ENCODE measurements around the gene PSMG4. TPM values are rescaled to one million over a fixed set of nuclear protein-coding genes. Genes with fewer than 3 reads are reported as not detected.

Gene PSMG4
- total RNA-seq, 1 donor from 2014 or later, result 37.2 TPM

GRCh38 chr6:3284436-3284876 is 25.7 kb downstream of the PSMG4 start:
- Mint-ChIP-seq H3K36me3 (ENCODE audit: unreplicated experiment) (peaks cover 13% of the 10 kb centered on the region), H3K9me3 (ENCODE audit: unreplicated experiment) (peaks cover 33% of the 10 kb centered on the region), H3K27ac (ENCODE audit: unreplicated experiment) (no peak overlapping the region), H3K4me3 (ENCODE audit: unreplicated experiment) (no peak overlapping the region), H3K27me3 (ENCODE audit: unreplicated experiment) (peaks cover 9% of the 10 kb centered on the region), H3K4me1 (ENCODE audit: low read depth, unreplicated experiment) (peaks cover 25% of the 10 kb centered on the region)
- TF ChIP-seq, protein P1, sequence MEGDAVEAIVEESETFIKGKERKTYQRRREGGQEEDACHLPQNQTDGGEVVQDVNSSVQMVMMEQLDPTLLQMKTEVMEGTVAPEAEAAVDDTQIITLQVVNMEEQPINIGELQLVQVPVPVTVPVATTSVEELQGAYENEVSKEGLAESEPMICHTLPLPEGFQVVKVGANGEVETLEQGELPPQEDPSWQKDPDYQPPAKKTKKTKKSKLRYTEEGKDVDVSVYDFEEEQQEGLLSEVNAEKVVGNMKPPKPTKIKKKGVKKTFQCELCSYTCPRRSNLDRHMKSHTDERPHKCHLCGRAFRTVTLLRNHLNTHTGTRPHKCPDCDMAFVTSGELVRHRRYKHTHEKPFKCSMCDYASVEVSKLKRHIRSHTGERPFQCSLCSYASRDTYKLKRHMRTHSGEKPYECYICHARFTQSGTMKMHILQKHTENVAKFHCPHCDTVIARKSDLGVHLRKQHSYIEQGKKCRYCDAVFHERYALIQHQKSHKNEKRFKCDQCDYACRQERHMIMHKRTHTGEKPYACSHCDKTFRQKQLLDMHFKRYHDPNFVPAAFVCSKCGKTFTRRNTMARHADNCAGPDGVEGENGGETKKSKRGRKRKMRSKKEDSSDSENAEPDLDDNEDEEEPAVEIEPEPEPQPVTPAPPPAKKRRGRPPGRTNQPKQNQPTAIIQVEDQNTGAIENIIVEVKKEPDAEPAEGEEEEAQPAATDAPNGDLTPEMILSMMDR (IDR thresholded peaks at IDR 0.05; ENCODE audit: partially characterized antibody, unreplicated experiment), result no peak
- DNase-seq, result peak; percentile 11

DNA sequence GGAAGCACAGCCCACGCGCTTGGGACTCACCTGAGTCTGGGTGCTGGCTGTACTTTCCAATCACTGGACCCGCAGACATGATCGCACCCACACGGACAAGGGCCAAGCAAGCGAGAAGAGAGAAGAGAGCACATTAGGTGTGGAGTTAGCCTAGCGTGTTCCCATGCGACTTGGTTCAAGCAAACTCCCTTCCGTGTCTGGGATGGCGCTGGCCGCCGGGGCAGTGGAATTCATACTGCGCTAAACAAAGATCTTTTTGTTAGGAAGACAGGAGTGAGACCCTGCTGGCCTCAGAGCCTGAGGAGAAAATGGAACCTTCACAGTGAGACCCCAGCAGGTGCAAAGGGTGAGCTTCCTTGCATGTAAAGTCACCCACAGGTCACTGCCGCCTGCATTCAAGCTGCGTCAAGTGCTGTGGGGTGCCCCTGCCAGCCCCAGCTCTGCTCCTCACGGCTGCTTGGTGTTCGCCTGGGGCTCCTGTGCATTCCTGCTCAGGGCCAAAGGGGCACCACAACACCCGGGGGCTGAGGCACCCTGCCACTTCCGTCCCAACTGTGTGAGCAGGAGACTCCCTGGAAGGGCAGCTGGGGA is 26.4 kb downstream of the PSMG4 start:
- TF ChIP-seq, protein P1 (IDR thresholded peaks at IDR 0.05; ENCODE audit: partially characterized antibody, unreplicated experiment), result no peak
- peaks cover 28% of the 10 kb centered on the region for H3K9me3 Mint-ChIP-seq (ENCODE audit: unreplicated experiment)
- H3K27ac Mint-ChIP-seq (ENCODE audit: unreplicated experiment), result no peak overlapping the region
- peaks cover 10% of the 10 kb centered on the region for H3K27me3 Mint-ChIP-seq (ENCODE audit: unreplicated experiment)
- H3K36me3 Mint-ChIP-seq (ENCODE audit: unreplicated experiment), result peaks cover 13% of the 10 kb centered on the region
- peak; percentile 12 for DNase-seq
- H3K4me3 Mint-ChIP-seq (ENCODE audit: unreplicated experiment), result no peak overlapping the region
- H3K4me1 Mint-ChIP-seq (ENCODE audit: low read depth, unreplicated experiment), result peaks cover 23% of the 10 kb centered on the region

DNA sequence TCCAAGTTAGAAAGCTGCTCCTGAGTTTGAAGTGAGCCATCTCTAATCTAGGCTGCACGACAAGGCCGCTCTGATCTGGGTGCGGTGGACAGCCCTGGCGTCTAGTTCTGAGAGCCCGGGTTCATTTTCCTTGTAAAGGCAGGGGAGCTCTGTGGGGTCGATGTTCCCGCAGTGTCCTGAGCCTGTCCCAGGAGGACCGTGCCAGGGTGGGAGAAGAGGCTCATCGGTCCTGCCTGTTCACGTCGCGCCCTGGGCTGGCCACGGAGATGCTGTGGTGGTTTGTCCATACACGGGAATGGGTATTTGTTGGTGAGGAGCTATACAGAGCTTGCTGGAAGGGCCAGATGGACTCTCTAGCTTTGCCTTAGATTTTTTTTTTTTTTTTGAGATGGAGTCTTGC is 27.0 kb downstream of the PSMG4 start:
- TF ChIP-seq, protein P1 (IDR thresholded peaks at IDR 0.05; ENCODE audit: partially characterized antibody, unreplicated experiment), result no peak
- Mint-ChIP-seq H3K9me3 (ENCODE audit: unreplicated experiment) (peaks cover 27% of the 10 kb centered on the region), H3K27me3 (ENCODE audit: unreplicated experiment) (peaks cover 10% of the 10 kb centered on the region), H3K4me1 (ENCODE audit: low read depth, unreplicated experiment) (peaks cover 25% of the 10 kb centered on the region), H3K27ac (ENCODE audit: unreplicated experiment) (peak overlapping the region; percentile 85), H3K36me3 (ENCODE audit: unreplicated experiment) (peaks cover 13% of the 10 kb centered on the region), H3K4me3 (ENCODE audit: unreplicated experiment) (no peak overlapping the region)
- DNase-seq, result peak; percentile 7

GRCh38 chr6:3286641-3287171 is 28.0 kb downstream of the PSMG4 start:
- H3K27me3 Mint-ChIP-seq (ENCODE audit: unreplicated experiment), result peaks cover 11% of the 10 kb centered on the region
- no peak overlapping the region for H3K4me3 Mint-ChIP-seq (ENCODE audit: unreplicated experiment)
- no peak overlapping the region for H3K27ac Mint-ChIP-seq (ENCODE audit: unreplicated experiment)
- TF ChIP-seq, protein P1 (IDR thresholded peaks at IDR 0.05; ENCODE audit: partially characterized antibody, unreplicated experiment), result no peak
- H3K9me3 Mint-ChIP-seq (ENCODE audit: unreplicated experiment), result peaks cover 22% of the 10 kb centered on the region
- peaks cover 19% of the 10 kb centered on the region for H3K4me1 Mint-ChIP-seq (ENCODE audit: low read depth, unreplicated experiment)
- H3K36me3 Mint-ChIP-seq (ENCODE audit: unreplicated experiment), result peaks cover 13% of the 10 kb centered on the region
- DNase-seq, result no peak

DNA sequence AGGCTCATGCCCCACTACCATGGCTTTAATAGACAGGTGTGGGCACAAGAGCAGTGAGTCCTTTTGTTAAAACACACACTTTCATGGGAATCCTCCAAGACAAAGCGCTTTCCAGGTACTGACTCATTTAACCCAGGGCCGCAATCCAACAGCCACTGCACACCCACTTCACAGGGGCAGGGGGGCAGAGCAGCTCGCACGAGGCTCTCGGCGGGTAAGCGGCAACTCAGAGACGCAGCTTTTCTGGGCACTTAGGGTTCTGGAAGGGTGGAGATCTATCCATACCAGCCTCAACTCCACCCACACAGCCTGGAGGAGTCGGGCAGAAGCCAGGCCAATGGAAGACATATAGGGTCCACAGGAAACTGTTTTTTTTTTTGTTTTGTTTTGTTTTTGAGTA is 28.6 kb downstream of the PSMG4 start:
- H3K4me1 Mint-ChIP-seq (ENCODE audit: low read depth, unreplicated experiment), result peaks cover 13% of the 10 kb centered on the region
- H3K36me3 Mint-ChIP-seq (ENCODE audit: unreplicated experiment), result peaks cover 13% of the 10 kb centered on the region
- peaks cover 22% of the 10 kb centered on the region for H3K9me3 Mint-ChIP-seq (ENCODE audit: unreplicated experiment)
- no peak for DNase-seq
- TF ChIP-seq, protein P1 (IDR thresholded peaks at IDR 0.05; ENCODE audit: partially characterized antibody, unreplicated experiment), result no peak
- no peak overlapping the region for H3K27ac Mint-ChIP-seq (ENCODE audit: unreplicated experiment)
- peaks cover 16% of the 10 kb centered on the region for H3K27me3 Mint-ChIP-seq (ENCODE audit: unreplicated experiment)
- no peak overlapping the region for H3K4me3 Mint-ChIP-seq (ENCODE audit: unreplicated experiment)

Measured in glutamatergic neuron (in vitro differentiated cells).